GM19328 (cell line): ENCODE results near the gene ITGBL1.
"Not testable (repeated sequence)": the region's sequence is repeated elsewhere in the genome, so short reads cannot be mapped to it uniquely, and the experiment has no call there.

Experiments
- ATAC-seq: cut with Tn5 transposase; IDR thresholded peaks from one replicate; pipeline ENCODE4 v1.9.1; 2021; ENCODE audit warnings: mild to moderate bottlenecking, moderate library complexity; ENCODE audit not compliant: unreplicated experiment

The ITGBL1 gene

DNA sequence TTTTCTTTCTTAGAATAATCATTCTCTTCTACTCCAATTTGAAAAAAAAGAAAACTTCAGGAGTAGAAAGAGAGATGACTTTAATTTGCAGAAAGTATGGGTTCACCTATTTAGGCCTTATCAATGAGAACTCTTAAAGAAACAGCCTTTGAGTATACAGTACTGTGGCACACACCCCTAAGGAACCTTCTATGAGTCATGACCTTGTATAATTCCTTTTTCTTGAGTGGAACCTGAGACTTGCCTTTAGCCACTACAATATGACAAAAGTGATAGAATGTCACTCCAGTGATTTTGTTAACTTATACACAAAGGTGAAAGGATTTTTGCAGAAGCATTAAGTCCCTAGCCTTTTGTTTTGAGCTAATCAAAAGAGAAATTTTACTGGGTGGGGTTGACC, 58.7 kb downstream of the ITGBL1 start:
- no peak for ATAC-seq

DNA sequence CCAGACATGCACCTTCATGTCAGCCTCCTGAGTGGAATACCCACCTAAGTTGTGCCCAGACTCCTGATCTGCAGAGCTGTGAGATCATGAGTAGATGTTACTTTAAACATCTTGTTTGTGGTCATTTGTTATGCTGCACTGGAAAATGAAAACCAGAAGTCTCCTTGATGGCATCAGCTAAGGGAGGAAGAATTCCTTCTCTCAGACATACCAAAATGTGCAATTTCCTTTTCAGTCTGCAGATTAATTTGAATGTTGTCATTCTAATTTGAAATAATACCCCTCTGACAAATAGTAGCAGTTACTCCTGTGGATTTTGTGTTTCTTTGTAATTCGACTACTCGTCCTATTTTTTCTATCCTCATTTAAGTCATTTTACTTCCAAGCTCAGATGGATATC, 59.3 kb downstream of the ITGBL1 start:
- no peak for ATAC-seq

DNA sequence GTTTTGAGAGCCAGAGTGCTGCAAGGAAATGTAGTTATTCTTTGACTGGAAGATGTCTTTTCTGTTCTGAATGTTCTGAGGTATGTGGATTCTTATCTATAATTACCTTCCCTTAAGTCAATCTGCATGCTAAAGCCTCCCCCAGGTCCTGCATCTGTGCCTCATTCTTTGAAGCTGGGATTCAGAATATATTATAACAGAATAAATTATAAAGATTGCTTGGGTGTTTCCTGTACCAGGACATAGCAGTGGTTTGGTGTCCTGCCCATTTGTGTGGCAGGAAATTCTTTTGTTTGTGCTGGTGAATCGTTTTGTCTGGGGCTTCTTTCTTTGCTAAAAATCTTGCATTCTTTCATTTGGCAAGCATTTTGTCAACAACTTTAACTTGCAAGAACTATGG, 60.2 kb downstream of the ITGBL1 start:
- no peak for ATAC-seq

DNA sequence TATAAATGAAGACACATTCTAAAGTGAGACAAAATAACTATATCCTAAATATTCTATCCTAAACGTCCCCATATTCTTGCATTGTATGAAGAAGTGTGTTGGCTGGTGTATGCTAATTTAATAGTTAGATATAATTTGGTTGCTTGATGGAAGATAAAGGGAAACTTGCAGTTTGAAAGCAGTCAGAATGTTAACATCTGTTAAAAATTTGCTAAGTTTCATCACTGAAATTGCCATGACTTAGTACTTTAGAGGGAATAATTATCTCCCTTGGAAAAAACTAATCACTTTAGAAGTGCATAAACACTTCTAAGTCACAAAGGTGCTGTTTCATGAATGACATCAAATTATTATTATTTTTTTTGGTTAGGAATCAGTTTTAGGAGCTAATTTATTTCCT, 61.6 kb downstream of the ITGBL1 start:
- no peak for ATAC-seq

DNA sequence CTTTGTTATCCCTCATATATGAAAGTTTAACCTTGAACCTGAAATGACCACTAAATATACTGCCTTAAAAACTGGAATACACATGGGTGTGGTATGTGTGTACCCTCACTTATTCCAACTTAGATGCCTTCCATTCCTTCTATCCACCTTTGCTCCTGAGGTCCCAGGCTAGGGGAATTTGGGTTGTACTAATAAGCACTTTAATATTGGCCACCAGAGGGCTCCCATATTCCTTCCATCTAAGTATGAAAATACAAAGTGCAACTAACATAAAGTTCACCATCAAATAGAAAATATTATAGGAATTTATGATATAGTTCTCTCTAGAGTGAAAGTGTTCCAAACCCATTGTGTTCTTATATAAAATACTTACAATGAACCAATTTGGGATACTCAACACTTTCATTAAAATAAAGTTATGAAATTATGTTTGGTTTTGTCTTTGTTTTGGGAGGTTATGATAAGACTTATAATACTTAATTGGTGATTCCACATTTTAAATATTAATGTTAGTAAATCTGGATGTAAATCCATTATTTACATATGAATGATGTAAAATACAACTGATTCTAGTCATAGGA, 62.3 kb downstream of the ITGBL1 start:
- ATAC-seq = no peak

DNA sequence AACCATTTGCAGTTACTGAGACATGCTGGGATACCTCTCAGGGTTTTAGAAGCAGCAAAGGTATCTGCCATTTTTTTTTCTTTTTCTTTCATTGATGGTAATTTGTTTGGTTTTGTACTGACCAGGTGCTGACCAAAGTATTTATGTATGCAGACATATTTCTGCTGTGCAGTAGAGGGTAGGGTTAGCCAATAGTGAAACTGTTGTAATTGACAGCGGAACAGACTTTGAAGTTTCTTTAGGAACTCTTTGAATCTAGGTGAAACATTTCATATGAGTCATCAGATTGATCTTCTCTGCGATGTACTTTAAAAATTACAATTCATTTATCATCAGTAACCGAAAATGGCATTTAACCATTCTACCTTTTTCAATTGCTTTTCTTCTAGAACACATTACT, 63.0 kb downstream of the ITGBL1 start:
- no peak for ATAC-seq

DNA sequence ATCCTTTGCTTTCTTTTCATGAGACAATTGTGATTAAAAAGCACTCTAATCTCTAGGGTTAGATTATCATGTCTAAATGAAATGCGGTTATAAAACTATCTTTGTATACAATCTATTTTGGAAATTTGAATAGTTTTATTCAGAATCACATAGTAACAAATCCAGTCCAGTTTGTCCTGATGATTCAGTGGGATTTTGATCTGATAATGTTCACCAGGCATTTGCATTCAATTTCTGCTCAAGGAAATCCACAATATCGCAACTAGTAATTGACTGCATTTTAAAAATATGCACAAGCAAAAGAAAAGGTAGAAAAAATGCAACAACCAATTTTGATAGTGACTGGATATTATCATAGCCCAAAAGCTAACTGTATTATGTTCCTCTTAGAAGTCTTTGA, 63.8 kb downstream of the ITGBL1 start:
- ATAC-seq = no peak

DNA sequence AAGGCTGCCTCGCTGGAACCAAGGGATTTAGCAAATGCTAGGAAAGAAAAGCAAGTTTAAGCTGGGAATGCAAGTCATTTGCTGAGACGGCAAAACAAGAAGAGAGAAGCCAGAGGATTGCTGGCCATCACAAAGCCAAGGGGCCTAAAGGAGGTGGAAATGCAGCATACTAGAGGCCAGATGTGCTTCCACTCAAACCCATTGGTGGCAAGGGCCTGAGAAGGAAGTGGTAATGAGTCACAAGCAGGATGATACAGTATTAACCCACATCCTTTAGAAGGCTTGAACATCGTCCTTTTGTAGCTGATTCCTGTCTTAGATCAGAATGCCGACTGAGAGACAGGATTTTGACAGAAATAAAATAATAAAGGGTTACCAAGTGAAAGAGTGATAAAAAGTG, 68.2 kb downstream of the ITGBL1 start:
- ATAC-seq = no peak

DNA sequence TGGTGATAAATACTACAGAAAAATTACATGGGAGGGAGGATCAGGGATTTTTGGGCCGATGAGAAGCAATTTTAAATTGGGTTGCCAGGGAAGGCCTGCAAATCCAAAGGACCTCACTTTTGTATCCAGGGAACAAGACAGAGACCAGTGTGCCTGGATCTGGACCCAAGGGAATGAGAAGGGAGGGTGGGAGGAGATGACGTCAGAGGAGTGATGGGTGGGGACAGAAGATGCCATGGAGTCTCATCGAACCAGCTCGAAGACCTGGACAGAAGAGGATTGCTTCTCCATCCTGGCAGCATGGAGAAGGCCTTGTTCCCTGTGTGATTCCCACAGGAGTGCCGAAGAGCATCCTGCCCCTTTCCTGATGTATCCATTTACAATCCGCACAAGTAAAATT, 68.9 kb downstream of the ITGBL1 start:
- no peak for ATAC-seq

DNA sequence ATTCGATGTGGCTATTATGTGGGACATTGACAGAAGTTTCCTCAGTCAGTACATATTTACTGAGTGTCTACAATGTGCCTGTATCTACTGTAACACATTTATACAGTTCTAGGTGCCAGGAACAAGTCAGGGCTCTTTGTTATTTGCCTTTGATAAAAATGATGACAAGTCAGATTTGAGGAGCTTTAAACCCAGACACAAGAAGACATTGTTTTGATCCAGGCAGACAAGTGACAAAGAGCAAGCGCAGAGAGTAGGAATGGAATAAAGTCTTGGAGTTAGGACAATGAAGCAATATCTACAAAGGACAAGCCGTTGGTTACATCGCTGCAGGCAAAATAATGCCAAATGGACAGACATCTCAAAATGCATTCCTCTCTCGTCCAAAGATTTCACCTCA, 70.1 kb downstream of the ITGBL1 start:
- ATAC-seq = no peak

DNA sequence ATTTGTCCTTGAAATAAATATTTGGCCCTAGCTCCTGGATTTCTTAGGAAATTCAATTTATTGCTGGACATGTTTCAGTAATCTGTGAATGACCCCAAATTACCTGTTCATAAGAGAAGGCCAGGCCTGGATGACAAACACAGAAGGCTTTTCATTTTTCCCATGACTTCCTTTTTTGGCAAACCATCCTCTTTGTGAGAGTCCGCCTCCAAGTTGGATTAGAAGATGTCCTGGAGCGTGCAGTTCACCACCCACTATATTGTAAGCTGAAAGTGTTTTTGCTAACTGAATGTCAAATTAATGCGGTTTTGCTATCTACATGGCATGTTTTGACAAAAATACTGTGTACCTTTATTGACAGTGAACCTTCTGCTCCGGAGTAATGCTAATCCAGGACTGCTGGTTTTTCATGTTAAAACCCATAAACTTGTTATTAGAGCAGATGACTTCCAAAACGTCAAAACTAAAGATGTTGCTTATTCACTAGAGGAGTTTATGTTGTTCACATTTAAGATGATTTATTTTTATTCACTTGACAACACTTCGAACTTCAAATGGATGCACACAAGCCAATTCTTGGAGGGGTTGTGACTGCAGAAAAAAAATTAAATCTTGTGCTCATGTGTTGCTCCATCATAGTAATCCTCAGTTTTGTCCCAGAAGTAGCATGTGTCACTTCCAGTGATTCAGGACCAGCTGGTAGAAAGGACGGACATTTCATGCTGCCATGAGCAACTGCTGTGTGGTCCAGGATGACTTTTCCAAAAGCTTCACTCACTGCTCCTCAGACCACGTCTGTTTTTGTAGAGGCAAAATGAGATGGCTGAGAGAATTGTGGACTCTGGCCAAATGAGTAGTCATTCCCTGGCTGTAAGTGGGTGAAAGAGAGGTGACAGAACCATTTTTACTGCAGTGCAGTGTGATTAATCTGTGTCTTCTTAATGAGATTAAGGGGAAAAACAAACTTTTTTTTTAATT, 71.0 kb downstream of the ITGBL1 start:
- ATAC-seq = no peak

DNA sequence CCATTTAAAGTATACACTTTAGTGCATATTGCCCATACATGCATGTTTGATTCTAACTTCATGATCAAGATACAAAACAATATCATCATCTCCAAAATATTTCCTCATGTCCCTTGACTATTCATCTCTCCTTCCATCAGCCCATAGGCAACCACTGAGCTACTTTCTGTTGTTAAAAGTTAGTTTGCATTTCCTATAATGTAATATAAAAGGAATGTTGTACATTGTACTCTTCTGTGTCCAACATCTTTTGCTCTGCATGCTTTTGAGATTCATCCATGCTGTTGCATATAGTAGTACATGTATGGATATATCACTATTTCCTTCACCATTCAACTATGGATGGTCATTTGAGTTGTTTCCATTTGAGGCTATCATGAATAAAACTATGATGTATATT, 74.7 kb downstream of the ITGBL1 start:
- ATAC-seq = no peak

DNA sequence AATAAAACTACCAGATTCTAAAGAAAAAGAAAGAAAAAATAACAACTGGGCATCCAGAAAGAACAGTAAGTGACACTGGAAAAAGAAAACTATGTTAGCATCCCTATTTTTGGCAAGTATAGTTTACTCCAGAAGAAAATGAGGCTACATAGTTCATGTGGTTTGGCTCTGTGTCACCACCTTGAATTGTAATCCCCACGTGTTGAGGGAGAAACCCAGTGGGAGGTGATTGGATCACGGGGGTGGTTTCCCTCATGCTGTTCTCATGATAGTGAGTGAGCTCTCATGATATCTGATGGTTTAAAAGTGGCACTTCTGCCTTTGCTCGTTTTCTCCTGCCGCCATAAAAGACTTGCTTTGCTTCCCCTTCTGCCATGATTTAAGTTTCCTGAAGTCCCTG, 76.9 kb downstream of the ITGBL1 start:
- ATAC-seq = no peak

DNA sequence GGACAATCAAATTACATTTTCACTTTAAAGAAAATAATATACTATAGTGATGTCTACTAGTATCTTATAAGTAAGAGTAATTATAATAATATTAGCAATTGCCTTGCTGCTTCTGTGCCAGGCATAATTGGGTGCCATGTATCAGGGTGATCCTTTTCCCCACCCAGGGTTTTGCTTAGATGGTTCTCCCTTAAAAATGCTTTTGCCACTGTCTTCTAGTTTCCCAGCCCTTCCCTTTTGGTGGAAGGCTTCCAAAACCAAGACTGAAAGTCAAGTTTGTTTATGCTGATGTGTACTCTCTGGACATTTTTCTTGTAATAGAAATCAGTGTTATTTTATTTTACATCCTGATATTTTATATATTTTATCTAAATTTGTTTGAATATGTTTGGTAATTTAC, 77.8 kb downstream of the ITGBL1 start:
- no peak for ATAC-seq

DNA sequence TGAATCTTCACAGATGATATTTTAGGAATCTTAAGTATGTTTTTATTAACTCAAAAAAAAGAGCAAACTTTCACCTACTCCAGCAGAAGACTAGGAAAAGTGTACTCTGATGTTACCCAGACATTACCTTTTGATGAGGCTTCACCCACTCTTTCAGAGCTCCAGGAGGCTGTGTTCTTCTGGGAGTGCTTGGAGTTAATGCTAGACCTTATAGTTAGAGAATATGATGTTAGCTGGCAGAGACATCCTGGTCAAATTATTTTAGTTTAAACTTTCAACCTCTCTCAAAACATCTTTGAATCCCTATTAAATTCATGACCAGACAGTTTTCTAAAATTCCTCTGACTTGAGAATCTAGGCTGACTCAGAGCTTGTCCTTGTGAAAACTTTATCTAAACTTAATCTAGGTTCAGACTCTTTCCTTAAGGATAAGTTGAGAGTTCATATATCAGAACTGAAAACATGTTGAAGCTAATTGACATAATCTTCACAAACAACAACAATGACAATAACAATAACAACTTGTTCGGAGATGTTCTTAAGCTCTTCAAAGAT, 82.8 kb downstream of the ITGBL1 start:
- no peak for ATAC-seq

DNA sequence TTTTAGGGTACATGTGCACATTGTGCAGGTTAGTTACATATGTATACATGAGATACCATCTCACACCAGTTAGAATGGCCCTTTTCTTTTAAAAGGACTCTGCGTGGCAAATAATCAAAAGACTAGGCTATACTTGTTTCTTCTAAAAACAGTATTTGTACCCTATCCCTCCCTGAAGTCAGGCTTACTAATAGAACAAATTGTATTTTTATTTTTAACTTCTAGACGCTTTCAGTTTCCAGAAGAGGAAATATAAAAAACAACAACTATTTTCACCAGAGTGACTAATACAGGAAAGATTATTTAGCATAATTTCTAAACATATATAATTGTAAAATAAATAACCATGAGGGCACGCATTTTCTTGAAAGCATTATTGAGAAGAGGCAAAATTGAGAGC, 83.6 kb downstream of the ITGBL1 start:
- no peak for ATAC-seq

DNA sequence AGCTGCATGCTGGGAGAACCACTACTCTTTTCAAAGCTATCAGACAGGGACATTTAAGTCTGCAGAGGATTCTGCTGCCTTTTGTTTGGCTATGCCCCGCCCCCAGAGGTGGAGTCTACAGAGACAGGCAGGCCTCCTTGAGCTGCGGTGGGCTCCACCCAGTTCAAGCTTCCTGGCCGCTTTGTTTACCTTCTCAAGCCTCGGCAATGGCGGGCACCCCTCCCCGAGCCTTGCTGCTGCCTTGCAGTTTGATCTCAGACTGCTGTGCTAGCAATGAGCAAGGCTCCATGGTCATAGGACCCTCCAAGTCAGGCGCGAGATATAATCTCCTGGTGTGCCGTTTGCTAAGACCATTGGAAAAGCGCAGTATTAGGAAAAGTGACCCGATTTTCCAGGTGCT, 92.1 kb downstream of the ITGBL1 start:
- not testable (repeated sequence) for ATAC-seq

DNA sequence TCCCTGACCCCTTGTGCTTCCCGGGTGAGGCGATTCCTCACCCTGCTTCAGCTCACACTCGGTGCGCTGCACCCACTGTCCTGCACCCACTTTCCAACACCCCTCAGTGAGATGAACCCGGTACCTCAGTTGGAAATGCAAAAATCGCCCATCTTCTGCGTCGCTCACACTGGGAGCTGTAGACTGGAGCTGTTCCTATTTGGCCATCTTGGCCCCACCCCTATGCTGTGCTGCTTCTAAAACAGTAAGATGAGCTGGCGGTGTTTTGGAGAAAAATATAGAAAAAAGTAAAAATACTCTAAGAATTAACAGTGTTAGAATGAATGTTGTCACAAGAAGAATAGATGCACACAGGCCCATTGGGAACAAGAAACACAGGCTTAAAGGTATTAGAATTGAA, 92.5 kb downstream of the ITGBL1 start:
- no peak for ATAC-seq

DNA sequence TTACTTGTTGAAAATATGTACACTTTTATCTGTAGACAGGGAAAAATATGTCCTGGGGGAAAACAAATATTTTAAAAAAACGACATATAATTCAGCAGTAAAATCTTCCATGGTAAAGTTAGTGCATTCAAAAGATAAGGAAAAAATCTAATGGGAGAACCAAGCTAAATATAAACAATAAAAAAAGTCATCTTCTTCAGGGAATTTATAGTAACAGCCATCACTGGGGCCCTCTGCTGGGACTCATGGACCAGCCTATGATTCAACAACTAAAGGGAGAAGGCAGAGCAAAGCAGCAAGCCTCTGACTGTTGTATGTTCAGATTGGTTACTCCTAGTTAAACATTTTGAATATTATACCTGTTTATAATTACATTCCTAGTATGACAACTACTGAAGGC, 93.0 kb downstream of the ITGBL1 start:
- no peak for ATAC-seq

DNA sequence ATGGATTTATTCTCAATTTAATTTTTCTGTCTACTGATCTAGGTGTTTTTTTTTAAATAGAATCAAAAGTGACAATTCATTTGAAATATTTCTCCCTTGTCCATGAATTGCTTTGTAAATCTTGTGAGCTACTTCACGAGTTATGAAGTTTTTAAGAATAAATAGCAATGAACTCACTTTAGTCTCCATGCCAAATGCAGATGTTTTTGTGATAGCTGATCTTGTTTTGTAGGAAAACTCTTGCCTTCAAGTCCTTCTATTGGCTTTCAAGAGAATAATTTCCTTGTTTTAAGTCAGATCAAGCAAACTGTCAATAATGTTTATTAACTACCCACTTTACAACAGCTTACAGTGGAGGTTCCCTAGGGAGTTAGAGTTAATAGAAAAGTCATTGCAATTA, 99.8 kb downstream of the ITGBL1 start:
- ATAC-seq = no peak

DNA sequence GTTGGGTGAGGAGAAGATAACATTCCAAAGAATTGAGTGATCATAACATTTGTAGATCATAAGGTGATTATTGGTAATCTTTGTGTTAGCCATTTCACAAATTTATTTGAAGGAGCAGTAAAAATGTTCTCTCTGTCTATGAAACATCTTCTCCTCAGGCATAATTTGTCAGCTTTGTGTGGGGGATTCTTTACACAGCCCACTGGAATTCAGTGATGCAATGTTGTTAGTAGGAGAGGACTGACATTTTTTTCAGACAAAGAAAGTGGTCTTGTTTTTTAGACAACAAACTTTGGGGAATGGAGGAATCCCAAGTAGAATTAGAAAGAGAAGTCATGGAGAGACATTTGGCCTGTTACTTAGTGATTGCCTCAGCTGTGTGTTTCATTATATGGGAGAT, 100.3 kb downstream of the ITGBL1 start:
- ATAC-seq = no peak

DNA sequence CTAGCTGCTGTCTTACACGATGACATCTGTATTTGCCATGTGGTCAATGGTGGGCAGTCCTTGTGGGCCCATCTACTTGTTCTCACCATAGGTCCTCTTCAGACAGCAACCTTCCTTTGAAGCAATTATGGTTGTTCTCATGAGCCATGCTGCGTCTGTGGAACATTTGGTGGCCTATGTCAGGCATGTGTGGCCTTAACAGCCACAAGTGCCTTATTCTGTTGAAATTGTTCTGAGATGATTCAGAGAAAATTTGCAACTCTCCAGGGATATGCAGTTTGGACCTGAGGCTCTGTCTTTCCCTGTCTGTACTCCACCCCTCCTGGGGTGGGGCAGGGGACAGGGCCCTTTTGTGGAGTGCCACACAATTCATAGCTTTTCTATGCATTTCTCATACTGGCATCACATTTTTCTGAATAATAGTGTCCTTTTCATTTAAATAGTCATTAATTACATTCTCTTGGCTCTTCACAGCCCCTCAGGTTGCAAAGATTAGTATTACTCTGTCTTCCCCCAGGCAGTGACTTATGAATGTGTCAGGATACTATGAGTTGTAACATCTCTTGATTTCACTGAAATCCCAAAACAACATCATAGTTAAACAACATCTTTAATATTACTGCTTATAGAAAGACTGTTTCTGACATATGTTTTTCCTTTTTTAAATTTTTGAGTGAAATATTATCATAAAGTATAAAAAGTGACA, 102.1 kb downstream of the ITGBL1 start:
- ATAC-seq = no peak
